ENCODE data around the gene ERFL.
"Not testable (repeated sequence)": the region's sequence is repeated elsewhere in the genome, so short reads cannot be mapped to it uniquely, and the experiment has no call there.

The ERFL gene

GRCh38 chr19:41941410-41942202, 13.4 kb upstream of the ERFL start:
- no peak for DNase-seq

GRCh38 chr19:41940731-41941409, 12.6 kb upstream of the ERFL start:
- DNase-seq: no peak

GRCh38 chr19:41939861-41940730, 11.8 kb upstream of the ERFL start:
- peak; percentile 31 for DNase-seq

GRCh38 chr19:41939209-41939608, 11.0 kb upstream of the ERFL start:
- not testable (repeated sequence) for DNase-seq

GRCh38 chr19:41937525-41938468, 9.5 kb upstream of the ERFL start:
- no peak for DNase-seq

- no peak for DNase-seq
These were observed 8.7 kb upstream of the ERFL start for GRCh38 chr19:41936961-41937360.

GRCh38 chr19:41936416-41936850, 8.2 kb upstream of the ERFL start:
- peak; percentile 61 for DNase-seq

GRCh38 chr19:41935760-41936415, 7.6 kb upstream of the ERFL start:
- DNase-seq: no peak

- DNase-seq: peak; percentile 80
These were observed 6.7 kb upstream of the ERFL start for GRCh38 chr19:41934849-41935374.

GRCh38 chr19:41933693-41934426, 5.6 kb upstream of the ERFL start:
- DNase-seq: no peak

- DNase-seq: no peak
These were observed 4.6 kb upstream of the ERFL start for GRCh38 chr19:41932720-41933332.

GRCh38 chr19:41932259-41932719, 4.0 kb upstream of the ERFL start:
- DNase-seq: no peak

- no peak for DNase-seq
These were observed 2.8 kb upstream of the ERFL start for GRCh38 chr19:41930926-41931592.

GRCh38 chr19:41930322-41930722, 2.1 kb upstream of the ERFL start:
- DNase-seq: no peak

- DNase-seq: no peak
These were observed 1.4 kb upstream of the ERFL start for GRCh38 chr19:41929536-41930071.

GRCh38 chr19:41928754-41929535, 696 bp upstream of the ERFL start:
- no peak for DNase-seq

- peak; percentile 41 for DNase-seq
These were observed 604 bp downstream of the ERFL start for GRCh38 chr19:41927497-41928192.

All from activated gamma-delta T cell treated with Interleukin-2 at 50 U/mL for 16 hours (primary cell).